ENCODE measurements around the gene LYRM2. TPM values are rescaled to one million over a fixed set of nuclear protein-coding genes. Genes with fewer than 3 reads are reported as not detected.
"Not testable (repeated sequence)": the region's sequence is repeated elsewhere in the genome, so short reads cannot be mapped to it uniquely, and the experiment has no call there.

Gene LYRM2
- total RNA-seq, 2 donors from 2014 or later: 8.0 to 13.8 TPM

DNA sequence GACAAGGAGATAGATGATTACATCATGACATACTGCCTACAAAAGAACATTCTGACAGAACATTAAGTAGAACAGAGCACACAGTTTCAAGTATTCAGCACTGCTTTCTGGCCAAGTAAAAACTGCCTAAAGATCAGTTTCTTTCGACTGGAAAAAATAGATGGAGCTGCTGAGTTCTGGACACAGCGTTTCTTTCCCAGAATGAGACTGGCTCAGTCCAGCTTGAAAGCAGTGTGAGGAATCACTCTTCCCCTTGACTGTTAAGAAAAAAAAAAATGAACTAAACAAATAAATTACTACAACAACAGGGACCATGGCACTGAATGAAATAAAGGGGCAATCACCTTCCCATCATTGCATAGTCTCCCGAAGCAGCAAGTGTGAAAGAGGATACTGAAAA lies 4.4 kb upstream of the LYRM2 start:
- Histone ChIP-seq H3K27ac (no peak overlapping the region), H3K4me3 (no peak overlapping the region), H3K4me1 (peaks cover 10% of the 10 kb centered on the region), H3K9me3 (no peaks in the 10 kb centered on the region), H3K36me3 (replicated peaks in 1 of 2; ENCODE audit: insufficient read depth in 1 of 2, low read depth in 2 of 2) (peaks cover 0 to 10% of the 10 kb centered on the region in 2 donors), H3K27me3 (no peaks in the 10 kb centered on the region)
- intact Hi-C loops (cut with DNase I): no loop called here
- no peak for ATAC-seq
- no peak for TF ChIP-seq CTCF (IDR thresholded peaks at IDR 0.05)
- no peak for TF ChIP-seq POLR2A (IDR thresholded peaks at IDR 0.05)
- WGBS, 2 donors: 74 to 77% methylated on average over 3 of the region's 3 CpGs
- DNase-seq: no peak

DNA sequence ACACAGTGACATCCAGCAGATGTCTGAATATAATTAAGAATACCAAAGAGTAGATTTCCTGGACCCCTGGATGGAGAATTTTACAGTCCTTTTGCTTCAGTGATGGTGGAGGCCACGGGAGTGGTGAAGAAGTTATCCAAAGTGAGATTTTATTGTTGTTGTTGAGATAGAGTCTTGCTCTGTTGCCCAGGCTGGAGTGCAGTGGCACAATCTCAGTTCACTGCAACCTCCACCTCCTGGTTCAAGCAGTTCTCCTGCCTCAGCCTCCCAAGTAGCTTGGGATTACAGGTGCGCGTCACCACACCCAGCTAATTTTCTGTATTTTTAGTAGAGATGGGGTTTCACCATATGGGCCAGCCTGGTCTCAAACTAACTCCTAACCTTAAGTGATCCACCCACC lies 3.0 kb upstream of the LYRM2 start:
- H3K27ac ChIP-seq; H3K4me3 ChIP-seq; intact Hi-C loops (cut with DNase I); H3K9me3 ChIP-seq; ATAC-seq; H3K27me3 ChIP-seq; H3K36me3 ChIP-seq (replicated peaks in 1 of 2; ENCODE audit: insufficient read depth in 1 of 2, low read depth in 2 of 2); DNase-seq: not testable (repeated sequence)
- WGBS, 2 donors: 95 to 99% methylated on average over 3 of the region's 3 CpGs
- peaks cover 15% of the 10 kb centered on the region for H3K4me1 ChIP-seq

- TF ChIP-seq POLR2A (IDR thresholded peaks at IDR 0.05) (no peak), CTCF (IDR thresholded peaks at IDR 0.05) (no peak)
- 88 to 93% methylated on average over 4 of the region's 4 CpGs for WGBS, 2 donors
- H3K36me3 ChIP-seq (replicated peaks in 1 of 2; ENCODE audit: insufficient read depth in 1 of 2, low read depth in 2 of 2): peaks cover 0 to 3% of the 10 kb centered on the region in 2 donors
- intact Hi-C loops (cut with DNase I): no loop called here
- no peak overlapping the region for H3K4me3 ChIP-seq
- H3K27me3 ChIP-seq: no peaks in the 10 kb centered on the region
- H3K27ac ChIP-seq: no peak overlapping the region
- H3K4me1 ChIP-seq: peaks cover 15% of the 10 kb centered on the region
- no peak for ATAC-seq
- H3K9me3 ChIP-seq: no peaks in the 10 kb centered on the region
- no peak for DNase-seq
Measured at GRCh38 chr6:89640804-89641203, 2.3 kb upstream of the LYRM2 start.

GRCh38 chr6:89637960-89638319 lies 607 bp downstream of the LYRM2 start:
- Histone ChIP-seq H3K36me3 (replicated peaks in 1 of 2; ENCODE audit: insufficient read depth in 1 of 2, low read depth in 2 of 2) (no peaks in the 10 kb centered on the region), H3K4me3 (peak overlapping the region; percentile 20 to 64), H3K9me3 (no peaks in the 10 kb centered on the region), H3K27me3 (no peaks in the 10 kb centered on the region), H3K27ac (peak overlapping the region; percentile 81 to 95 (median 90)), H3K4me1 (peaks cover 15% of the 10 kb centered on the region)
- DNase-seq: no peak
- no peak for ATAC-seq
- intact Hi-C loops (cut with DNase I): no loop called here
- TF ChIP-seq CTCF (IDR thresholded peaks at IDR 0.05) (no peak), POLR2A (IDR thresholded peaks at IDR 0.05) (no peak)
- WGBS, 2 donors: 6 to 9% methylated on average over 7 of the region's 7 CpGs

- 99% methylated on average over 3 of the region's 3 CpGs for WGBS, 2 donors
- H3K27me3 ChIP-seq; DNase-seq; H3K9me3 ChIP-seq; H3K36me3 ChIP-seq (replicated peaks in 1 of 2; ENCODE audit: insufficient read depth in 1 of 2, low read depth in 2 of 2); H3K4me3 ChIP-seq; ATAC-seq; intact Hi-C loops (cut with DNase I); H3K27ac ChIP-seq: not testable (repeated sequence)
- H3K4me1 ChIP-seq: peaks cover 15% of the 10 kb centered on the region
Measured at GRCh38 chr6:89636412-89636811, 2.1 kb downstream of the LYRM2 start.

- DNase-seq: peak in 3 of 4 donors; percentile 8 to 47 (median 39)
- 53 to 79% methylated on average over 3 to 9 of the region's 9 CpGs for WGBS, 2 donors
- ATAC-seq: no peak
- Histone ChIP-seq H3K4me3 (no peak overlapping the region), H3K36me3 (replicated peaks in 1 of 2; ENCODE audit: insufficient read depth in 1 of 2, low read depth in 2 of 2) (peaks cover 0 to 3% of the 10 kb centered on the region in 2 donors), H3K27me3 (no peaks in the 10 kb centered on the region), H3K9me3 (no peaks in the 10 kb centered on the region), H3K27ac (no peak overlapping the region), H3K4me1 (no peaks in the 10 kb centered on the region)
- intact Hi-C loops (cut with DNase I): no loop called here
- no peak for TF ChIP-seq POLR2A (IDR thresholded peaks at IDR 0.05)
- no peak for TF ChIP-seq CTCF (IDR thresholded peaks at IDR 0.05)
Measured at GRCh38 chr6:89630488-89630887, 8.1 kb downstream of the LYRM2 start.

Data from body of pancreas (tissue), 4 donors.